Left hindlimb (tissue), 1 donor: Measurements from ENCODE around the gene CASZ1.
A peak's percentile ranks its signal among the peaks of the same experiment; 100 is the strongest.

ENCODE experiments used
- DNase-seq: peaks from one replicate; pipeline ENCODE4 v3.0.0-alpha.2; 2018

Gene CASZ1

GRCh38 chr1:10665226-10665625 is 131.2 kb downstream of the CASZ1 start:
- no peak for DNase-seq

GRCh38 chr1:10664251-10664650 is 132.2 kb downstream of the CASZ1 start:
- DNase-seq: no peak

DNA sequence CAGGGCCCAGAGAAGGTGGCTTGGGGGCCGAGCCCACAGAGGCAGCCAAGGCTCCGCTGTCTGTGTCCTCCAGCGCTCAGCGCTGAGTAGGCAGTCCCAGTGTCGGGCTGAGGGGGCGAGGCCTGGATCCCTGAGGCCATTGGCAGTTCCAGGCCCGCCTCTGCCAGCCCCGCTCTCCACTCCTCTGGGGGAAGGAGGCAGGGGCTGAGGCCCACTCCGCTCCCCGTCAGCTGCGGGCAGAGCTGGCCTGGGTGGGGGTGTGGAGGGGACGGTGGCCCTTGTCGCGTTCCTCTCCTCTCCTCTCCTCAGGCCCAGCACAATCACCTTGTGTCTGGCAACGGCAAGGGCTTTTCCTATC is 132.8 kb downstream of the CASZ1 start:
- DNase-seq: peak; percentile 75

- peak; percentile 57 for DNase-seq
Measured at GRCh38 chr1:10662824-10663677, 133.4 kb downstream of the CASZ1 start.

GRCh38 chr1:10662090-10662688 is 134.3 kb downstream of the CASZ1 start:
- DNase-seq: no peak

DNA sequence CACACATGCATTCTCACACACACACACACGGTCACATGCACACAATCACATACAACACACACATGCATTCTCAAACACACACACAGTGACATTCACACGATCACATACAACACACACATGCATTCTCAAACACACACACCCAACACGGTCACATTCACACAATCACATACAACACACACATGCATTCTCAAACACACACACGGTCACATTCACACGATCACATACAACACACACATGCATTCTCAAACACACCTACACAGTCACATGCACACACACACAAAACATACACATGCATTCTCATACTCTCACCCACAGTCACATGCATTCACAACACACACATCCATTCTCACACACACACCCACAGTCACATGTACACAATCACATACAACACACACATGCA is 135.0 kb downstream of the CASZ1 start:
- no peak for DNase-seq

DNA sequence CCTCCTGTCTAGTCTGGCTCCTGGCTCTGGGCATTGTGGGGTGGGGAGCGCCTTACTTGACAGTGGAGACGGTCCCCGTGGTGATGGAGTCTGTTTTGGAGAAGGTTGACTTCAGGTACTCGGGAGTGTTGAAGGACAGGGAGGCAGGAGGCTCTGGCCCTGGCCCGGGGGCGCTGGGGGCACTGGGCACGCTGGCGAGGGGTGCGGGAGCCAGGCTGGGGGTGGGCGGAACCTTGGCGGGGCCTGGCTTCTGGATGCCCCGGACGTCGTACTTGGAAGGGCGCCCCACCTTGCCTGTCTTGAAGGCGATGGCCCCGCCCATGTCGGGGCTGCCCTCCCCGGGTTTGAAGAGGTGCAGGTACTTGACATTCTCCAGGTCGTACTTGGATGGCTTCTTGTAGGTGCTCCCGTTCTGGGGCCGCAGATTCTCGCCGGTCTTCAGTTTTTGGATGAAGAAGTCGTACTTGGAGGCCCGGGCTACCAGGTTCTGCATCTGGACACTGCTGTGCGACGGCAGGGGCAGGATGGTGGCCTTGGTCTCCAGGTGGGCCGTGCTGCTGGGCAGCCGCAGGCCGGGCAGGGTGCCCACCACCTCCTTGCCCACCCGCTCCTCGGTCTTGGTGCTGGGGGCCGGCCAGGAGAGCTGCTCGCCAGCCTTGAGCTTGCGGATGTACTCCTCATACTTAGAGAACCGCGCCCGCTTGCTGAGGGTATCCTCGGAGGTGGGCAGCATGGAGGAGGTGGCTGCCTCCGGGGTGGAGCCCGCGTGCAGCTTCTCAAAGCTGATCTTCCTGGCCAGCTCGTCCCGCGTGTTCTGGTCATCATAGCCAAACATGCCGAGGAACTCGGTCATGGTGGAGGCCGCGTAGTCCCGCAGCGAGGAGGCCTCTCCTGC is 136.6 kb downstream of the CASZ1 start:
- DNase-seq: no peak

DNA sequence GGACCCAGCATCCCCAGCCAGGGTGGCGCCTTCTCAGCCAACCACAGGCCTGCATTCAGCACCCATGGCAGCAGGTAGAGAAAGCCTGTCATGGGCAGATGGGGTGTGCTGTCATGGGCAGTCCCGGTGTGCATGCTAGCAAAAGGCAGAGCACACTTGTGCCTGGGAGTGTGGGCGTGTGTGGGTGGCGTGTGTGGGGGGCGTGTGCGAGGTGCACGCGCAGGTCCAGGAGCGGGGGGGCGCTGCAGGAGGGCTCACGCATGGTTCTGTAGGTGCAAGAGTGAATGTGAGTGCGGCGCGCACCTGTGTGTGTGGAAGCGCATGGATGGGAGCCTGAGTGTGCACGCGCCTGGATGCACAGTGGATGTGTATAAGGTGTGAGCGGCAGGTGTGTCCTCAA is 137.2 kb downstream of the CASZ1 start:
- DNase-seq: no peak

DNA sequence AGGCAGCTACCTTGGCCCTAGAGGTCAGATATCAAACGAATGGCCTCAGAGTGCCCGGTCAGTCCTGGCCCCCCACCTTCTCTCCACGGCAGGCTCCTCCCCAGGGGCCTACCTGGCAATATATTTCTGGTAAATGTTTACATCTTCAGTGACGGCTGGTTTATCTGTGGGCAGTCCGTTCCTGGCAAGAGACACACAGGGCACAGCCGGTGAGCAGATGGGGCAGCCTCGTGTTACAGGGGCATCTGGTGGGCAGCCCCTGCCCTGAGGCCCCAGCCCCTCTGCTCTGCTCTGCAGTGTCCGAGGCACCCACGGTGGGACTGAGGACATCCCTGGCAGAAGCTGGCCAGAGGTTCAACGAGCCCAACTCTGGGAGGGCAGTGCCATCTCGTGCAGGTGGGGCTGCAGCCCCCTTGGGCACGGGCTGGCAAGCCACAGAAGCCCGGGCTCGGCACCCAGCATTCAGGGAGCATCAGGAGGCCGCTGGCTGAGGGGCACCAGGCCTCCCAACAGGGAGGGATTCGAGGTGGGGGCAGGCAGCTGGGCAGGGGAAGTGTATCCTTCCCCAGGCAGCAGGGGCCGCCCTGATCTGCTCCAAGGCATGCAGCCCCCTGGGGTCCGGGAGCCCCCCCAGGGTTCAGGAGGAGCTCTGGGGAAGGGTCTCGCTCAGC is 137.9 kb downstream of the CASZ1 start:
- DNase-seq: no peak

DNA sequence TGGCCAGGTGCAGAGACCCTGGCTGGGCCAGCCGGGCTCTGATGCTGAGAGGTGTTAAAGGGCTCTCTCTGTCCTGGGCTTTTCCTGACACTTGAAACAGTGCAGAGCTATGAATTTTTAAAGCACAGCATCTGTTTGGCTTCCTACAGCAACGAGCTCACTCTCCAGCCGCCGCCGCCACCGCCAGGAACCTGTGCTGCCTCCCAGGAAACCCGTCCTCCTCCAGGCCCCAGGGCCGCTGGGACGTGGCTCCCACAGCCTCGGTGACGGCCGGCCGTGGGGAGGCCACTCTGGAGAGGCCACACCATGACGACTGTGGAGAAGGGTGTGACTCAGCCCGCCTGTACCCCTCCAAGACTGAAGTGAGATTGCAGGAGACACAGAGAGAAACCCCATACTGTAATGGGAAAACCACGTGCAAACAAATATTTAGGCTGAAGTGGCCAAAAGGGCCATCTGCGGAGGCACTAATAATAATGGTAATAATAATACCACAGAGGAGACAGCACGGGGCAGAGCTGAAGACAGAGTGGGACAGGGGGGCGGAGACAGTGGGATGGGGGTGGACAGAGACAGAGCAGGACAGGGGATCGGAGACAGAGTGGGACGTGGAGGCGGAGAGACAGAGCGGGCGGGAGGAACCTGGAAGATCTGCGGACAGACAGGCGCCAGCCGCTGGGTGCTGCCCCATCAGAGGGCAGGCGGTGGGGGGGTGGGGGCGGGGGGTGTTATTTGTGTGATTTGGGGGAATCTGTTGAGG is 139.2 kb downstream of the CASZ1 start:
- no peak for DNase-seq

- no peak for DNase-seq
Measured at GRCh38 chr1:10656431-10656830, 140.0 kb downstream of the CASZ1 start.

GRCh38 chr1:10655002-10655401 is 141.4 kb downstream of the CASZ1 start:
- DNase-seq: no peak

GRCh38 chr1:10653370-10654125 is 142.9 kb downstream of the CASZ1 start:
- DNase-seq: no peak

DNA sequence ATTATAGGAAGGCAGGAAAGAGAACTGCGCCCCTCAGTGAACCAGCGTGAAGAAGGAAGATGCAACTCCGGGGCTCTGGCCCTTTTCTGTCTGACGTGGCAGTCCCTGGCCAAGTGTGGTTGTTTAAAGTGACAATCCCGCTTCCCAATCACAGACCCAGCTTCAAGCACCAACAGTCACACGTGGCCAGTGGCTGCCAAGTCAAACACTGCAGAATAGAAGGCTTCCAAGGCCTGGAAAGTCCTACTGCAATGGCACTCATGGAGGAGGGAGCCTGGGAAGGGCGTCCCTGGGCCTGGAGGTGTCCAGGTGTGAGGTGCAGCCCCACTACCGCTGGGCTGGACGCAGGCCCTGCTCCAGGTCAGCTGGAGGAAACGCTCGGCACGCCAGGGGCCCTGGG is 143.8 kb downstream of the CASZ1 start:
- no peak for DNase-seq

DNA sequence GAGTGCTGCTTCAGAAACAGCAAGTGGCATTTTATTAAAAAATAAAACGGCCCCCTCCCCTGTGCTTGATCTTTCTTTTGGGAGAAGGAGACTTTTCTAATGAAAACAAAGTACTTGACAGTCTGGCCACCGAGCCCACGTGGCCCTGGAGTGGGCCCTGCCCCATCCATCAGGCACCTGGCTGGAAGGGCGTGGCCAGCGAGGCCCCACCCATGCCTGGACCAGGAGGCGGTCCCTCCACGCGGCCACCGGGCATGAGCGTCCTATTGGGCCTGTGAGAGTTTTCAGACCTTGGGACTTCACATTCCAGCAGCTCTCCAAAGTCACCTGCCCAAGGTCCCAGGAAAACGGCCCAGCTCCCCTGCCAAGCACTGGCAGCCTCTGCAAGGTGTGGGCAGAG is 144.7 kb downstream of the CASZ1 start:
- DNase-seq: no peak

DNA sequence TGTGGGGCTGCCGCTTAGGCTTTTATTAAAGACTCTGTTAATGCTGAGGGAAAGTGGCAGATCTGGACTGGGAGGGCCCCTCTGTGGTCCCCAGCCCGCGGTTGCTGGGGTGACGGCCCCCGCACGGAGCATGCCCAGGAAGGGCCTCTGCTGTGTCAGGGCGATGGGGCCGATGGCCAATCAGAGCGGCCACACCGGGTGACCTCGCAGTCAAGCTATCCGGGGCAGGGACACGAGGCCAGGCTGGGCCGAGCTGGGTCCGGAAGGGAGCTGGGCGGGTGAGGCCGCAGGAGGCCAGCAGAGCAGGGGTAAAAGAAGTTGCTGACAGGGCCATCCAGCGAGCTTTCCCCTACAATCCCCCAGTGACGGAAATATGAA is 145.1 kb downstream of the CASZ1 start:
- DNase-seq: no peak

DNA sequence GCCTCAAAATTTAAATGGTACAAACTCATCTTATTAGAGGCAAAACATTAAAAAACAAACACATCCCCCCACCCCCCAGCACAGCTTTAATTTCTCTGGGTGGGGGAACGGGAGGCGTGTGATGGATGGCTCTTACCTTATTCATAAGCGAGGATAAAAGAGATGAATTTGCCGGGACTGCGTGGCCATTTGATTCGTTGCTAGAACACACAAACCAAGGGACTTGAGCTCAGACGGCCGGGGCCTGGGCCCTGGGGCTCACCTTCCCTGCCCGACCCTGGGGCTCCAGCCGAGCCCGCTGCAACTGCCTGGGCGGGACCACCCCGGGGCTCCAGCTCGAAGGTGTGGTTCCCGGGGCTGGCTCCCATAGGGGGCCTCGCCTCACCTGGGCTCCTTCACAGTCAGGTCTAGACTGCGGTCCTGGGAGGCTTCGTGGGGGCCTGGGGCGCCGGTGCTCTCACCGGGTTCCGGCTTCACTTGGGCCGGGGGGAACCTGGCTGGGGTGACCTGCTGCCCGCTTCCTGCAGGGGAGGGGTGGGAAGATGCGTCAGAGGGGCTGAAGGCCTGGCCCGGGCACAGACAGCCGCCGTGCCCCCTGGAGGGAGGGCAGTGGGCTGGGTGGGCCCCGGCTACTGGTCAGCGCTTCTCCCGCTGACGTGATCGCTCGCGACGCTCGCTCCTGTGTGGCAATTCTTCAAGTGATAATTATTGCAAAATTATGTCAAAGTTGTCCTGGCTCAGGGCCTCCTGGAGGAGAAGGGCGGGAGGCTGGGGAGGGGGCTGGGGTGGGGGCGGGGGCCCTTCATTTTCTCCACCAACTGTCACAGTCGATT is 145.7 kb downstream of the CASZ1 start:
- DNase-seq: no peak

DNA sequence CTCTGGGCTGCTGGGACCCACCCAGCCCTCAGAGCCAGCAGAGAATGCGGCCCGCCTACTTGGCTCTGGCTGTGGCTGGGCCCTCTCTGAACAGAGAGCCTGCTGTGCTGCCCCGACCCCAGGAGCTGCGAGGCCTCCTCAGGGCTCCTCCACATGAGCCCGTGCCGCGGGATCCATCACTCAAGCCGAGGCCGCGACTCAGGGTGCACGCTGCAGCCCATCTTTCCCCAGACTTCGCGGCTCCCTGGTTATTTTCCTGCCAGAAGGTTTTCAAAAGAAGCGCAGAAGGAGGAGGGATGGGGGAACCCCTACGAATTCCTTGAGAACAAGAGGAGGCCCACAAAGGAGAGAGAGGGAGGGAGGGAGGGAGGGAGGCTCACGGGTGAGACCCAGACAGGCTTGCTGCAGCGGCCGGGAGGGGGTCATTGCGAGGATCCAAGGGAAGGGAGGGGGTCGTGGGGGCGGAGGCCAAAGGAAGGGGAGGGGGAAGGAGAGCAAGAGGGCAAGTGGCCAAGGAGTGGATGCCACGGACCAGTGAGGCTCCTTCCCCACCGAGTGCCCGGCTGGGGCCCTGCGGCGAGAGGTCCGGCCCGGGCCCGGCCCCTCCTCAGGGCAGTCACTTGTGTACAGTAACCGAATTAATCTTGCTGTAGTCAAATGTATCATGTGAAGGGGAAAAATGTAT is 146.8 kb downstream of the CASZ1 start:
- no peak for DNase-seq

DNA sequence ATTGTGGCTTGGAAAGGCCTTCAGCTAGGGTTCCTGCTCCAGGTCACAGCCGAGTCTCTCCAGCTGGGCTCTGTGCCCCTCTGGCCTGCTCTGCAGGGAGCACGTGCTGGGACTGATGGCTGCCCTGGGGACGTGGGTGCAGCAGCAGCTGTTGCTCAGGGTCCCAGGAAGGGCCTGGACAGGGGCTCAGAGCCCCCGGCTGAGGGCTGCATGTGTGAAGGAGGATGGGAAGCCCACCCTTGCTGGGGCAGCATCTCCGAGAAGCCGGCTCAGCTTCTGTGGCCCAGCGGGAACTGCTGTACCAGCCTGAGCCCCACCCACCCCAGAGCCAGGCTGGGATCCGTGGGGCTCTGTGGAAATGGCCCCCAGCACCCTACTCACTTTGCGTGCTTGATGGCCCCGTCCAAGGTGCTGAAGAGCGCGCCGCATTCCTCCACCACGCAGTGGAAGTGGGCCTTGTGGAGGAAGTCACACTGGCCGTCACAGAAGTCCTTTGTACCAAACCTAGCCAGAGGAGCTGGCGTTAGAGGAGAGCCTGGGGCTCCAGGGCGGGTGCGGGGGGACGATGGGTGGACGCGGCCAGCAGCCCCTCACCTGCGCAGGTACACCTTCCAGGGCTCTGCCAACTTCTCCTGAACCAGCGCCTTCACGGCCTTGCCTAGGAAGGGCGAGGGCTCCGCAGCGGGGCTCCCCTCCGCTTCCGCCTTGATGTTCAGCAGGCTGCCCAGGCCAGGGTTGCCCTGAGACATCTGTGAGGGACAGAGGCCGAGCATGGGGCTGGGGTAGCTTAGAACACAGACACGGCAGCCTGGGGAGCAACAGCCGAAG is 147.5 kb downstream of the CASZ1 start:
- no peak for DNase-seq
